HepG2 (cell line): ENCODE results near the gene FAM156B. TPM values are rescaled to one million over a fixed set of nuclear protein-coding genes. Genes with fewer than 3 reads are reported as not detected.
A peak's percentile ranks its signal among the peaks of the same experiment; 100 is the strongest.

Experiments
- CENPT ChIP-seq: sonication (generic); formaldehyde crosslinking; IDR thresholded peaks from 2 replicates; pipeline ENCODE4 v1.8.0; 2022; ENCODE audit warnings: low read depth, mild to moderate bottlenecking, moderate library complexity, missing genetic modification reagents
- CREM ChIP-seq, 2 experiments: sonication (generic) in 1 of 2; formaldehyde crosslinking in 1 of 2; IDR thresholded peaks; 2 replicates each; pipeline versions ENCODE4 v1.4.0 to v1.6.1; 2016 to 2020; ENCODE audit warnings: antibody characterized with exemption in 1 of 2, mild to moderate bottlenecking in 1 of 2, missing genetic modification reagents in 1 of 2
- EHMT2 ChIP-seq: fragments of 200-600 bp; sonication (generic); IDR thresholded peaks from 2 replicates; pipeline ENCODE4 v1.7.0; 2017; ENCODE audit warnings: antibody characterized with exemption, low read depth, low read length, borderline replicate concordance
- GLMP ChIP-seq: sonication (generic); formaldehyde crosslinking; IDR thresholded peaks from 2 replicates; pipeline ENCODE4 v1.9.0; 2021; ENCODE audit warnings: missing genetic modification reagents, mild to moderate bottlenecking, borderline replicate concordance
- HMGA1 ChIP-seq: sonication (generic); formaldehyde crosslinking; conservative IDR thresholded peaks from 2 replicates; pipeline ENCODE4 v1.4.0; 2020; ENCODE audit warnings: missing genetic modification reagents
- KDM1A ChIP-seq: IDR thresholded peaks from 2 replicates; pipeline ENCODE4 v1.6.1; 2016; ENCODE audit warnings: missing compliant biosample characterization
- KDM5A ChIP-seq: fragments of 200-600 bp; sonication (generic); IDR thresholded peaks from 2 replicates; pipeline ENCODE4 v1.7.0; 2018; ENCODE audit warnings: antibody characterized with exemption, mild to moderate bottlenecking, low read length, borderline replicate concordance
- MED8 ChIP-seq: sonication (generic); formaldehyde crosslinking; IDR thresholded peaks from 2 replicates; pipeline ENCODE4 v1.8.1; 2023; ENCODE audit warnings: mild to moderate bottlenecking, missing genetic modification reagents; ENCODE audit not compliant: insufficient replicate concordance
- PBX2 ChIP-seq: IDR thresholded peaks from 2 replicates; pipeline ENCODE4 v1.6.1; 2016; ENCODE audit warnings: control low read depth
- SNRNP70 ChIP-seq: fragments of 200-400 bp; formaldehyde crosslinking; IDR thresholded peaks from 2 replicates; pipeline ENCODE4 v1.6.1; 2017; ENCODE audit warnings: mild to moderate bottlenecking, low read depth, low read length, moderate library complexity
- SP2 ChIP-seq: sonication (generic); formaldehyde crosslinking; IDR thresholded peaks from 2 replicates; pipeline ENCODE4 v1.5.1; 2020; ENCODE audit warnings: mild to moderate bottlenecking, missing genetic modification reagents
- ZBTB44 ChIP-seq: sonication (generic); formaldehyde crosslinking; IDR thresholded peaks from 2 replicates; pipeline ENCODE4 v1.4.0; 2020; ENCODE audit warnings: missing genetic modification reagents
- ZNF20 ChIP-seq: sonication (generic); formaldehyde crosslinking; IDR thresholded peaks from 2 replicates; pipeline ENCODE4 v1.4.0; 2020; ENCODE audit warnings: mild to moderate bottlenecking, moderate library complexity, missing genetic modification reagents
- ZNF33B ChIP-seq: sonication (generic); formaldehyde crosslinking; IDR thresholded peaks from 2 replicates; pipeline ENCODE4 v1.5.1; 2020; ENCODE audit warnings: mild to moderate bottlenecking, missing genetic modification reagents
- ZNF407 ChIP-seq: sonication (generic); formaldehyde crosslinking; IDR thresholded peaks from one replicate; pipeline ENCODE4 v1.5.1; 2020; ENCODE audit warnings: mild to moderate bottlenecking, missing genetic modification reagents; ENCODE audit errors: not compliant biosample characterization
- ZNF431 ChIP-seq: sonication (generic); formaldehyde crosslinking; IDR thresholded peaks from 2 replicates; pipeline ENCODE4 v1.9.0; 2022; ENCODE audit warnings: missing genetic modification reagents, low read depth, mild to moderate bottlenecking, borderline replicate concordance
- ZNF451 ChIP-seq: sonication (generic); formaldehyde crosslinking; IDR thresholded peaks from 2 replicates; pipeline ENCODE4 v1.5.0; 2020; ENCODE audit warnings: mild to moderate bottlenecking, missing genetic modification reagents
- polyA plus RNA-seq, 8 experiments: library from polyadenylated mRNA; depleted of rRNA in 3 of 8; stranded (reverse) in 7 of 8; unstranded in 1 of 8; fragments of >200 nt; fragmentation: Illumina TruSeq in 4 of 8; extraction: Trizol in 4 of 8; gene quantifications; 2 replicates each; pipeline versions ENCODE4 v1.2.1 to v1.2.3, GENCODE V29; 2011 to 2016; ENCODE audit warnings: low read depth in 4 of 8, missing spikeins in 1 of 8, mixed read lengths in 1 of 8; ENCODE audit not compliant: insufficient read depth in 1 of 8
- total RNA-seq, 5 experiments: library from RNA; depleted of rRNA; stranded (reverse); fragments of >200 nt; fragmentation: Illumina TruSeq; extraction: Trizol; gene quantifications; 2 replicates each; pipeline ENCODE4 v1.2.3, GENCODE V29; 2016; ENCODE audit warnings: low read depth in 1 of 5

The FAM156B gene
- total and polyA plus RNA-seq, 2 of the 13 experiments (the other 11 are each of a cell fraction or from before 2014, with no cell fraction given), result 7.8 to 82.1 TPM

GRCh38 chrX:52934704-52935469 is 37.8 kb downstream of the FAM156B start (continued):
- peak; percentile 46 for TF ChIP-seq MED8 (CRISPR knock-in tag)
- TF ChIP-seq ZNF33B (CRISPR knock-in tag), result no peak
- TF ChIP-seq CREM (IDR thresholded peaks at IDR 0.05), result peak; percentile 79
- no peak for TF ChIP-seq CREM (CRISPR knock-in tag; IDR thresholded peaks at IDR 0.05)
- no peak for TF ChIP-seq SNRNP70
- no peak for TF ChIP-seq ZBTB44 (CRISPR knock-in tag)
- no peak for TF ChIP-seq ZNF407 (CRISPR knock-in tag)
- TF ChIP-seq SP2 (CRISPR knock-in tag), result peak; percentile 74
- TF ChIP-seq ZNF20 (CRISPR knock-in tag), result no peak
- no peak for TF ChIP-seq ZNF431
- no peak for TF ChIP-seq GLMP (CRISPR knock-in tag)
- TF ChIP-seq EHMT2, result no peak
- peak; percentile 44; the same call in 1 of the 2 replicates for TF ChIP-seq KDM1A
- no peak for TF ChIP-seq HMGA1
- no peak for TF ChIP-seq CENPT
- no peak for TF ChIP-seq PBX2
- no peak for TF ChIP-seq ZNF451
- peak; percentile 99 for TF ChIP-seq KDM5A
